ENCODE measurements around the gene PLCH1. TPM values are rescaled to one million over a fixed set of nuclear protein-coding genes. Genes with fewer than 3 reads are reported as not detected.

Gene PLCH1
- total and polyA plus RNA-seq, 3 donors from 2014 or later: 23.2 to 32.1 (median 29.3) TPM

DNA sequence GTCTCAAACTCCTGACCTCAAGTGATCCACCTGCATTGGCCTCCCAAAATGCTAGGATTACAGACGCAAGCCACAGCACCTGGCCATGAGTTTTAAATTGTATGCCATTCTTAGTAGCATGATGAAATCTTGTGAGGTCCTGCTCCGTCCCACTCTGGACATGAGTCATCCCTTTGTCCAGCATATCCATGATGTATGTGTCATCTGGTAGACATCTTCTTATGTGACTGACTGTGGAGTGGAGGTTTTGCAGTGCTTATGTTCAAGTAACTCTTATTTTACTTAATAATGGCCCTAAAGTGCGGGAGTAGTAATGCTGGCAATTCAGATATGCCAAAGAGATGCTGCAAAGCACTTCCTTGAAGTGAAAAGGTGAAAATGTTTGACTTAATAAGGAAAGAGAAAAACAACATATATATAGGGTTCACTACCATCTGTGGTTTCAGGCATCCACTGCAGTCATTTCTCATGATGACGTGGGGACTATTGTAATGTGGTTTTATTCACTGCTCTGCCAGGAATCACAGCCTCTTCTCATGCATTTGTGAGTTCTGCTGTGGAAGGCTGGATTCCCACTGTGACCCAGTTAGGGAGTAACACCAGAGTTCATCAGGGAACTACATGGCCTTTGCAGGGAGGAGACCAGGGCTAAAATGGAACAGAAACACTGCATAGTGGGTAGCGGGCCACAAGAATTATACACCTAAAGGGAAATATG lies 246.8 kb downstream of the PLCH1 start:
- Histone ChIP-seq H3K27ac (peak overlapping the region in 1 of 2 donors; percentile 65), H3K9me3 (no peaks in the 10 kb centered on the region), H3K4me3 (no peak overlapping the region), H3K36me3 (ENCODE audit: low read depth, missing control alignments) (no peaks in the 10 kb centered on the region), H3K27me3 (no peaks in the 10 kb centered on the region), H3K4me1 (no peaks in the 10 kb centered on the region)
- WGBS, 2 donors: 85 to 86% methylated on average over 5 of the region's 5 CpGs
- DNase-seq: no peak
- intact Hi-C loops (cut with DNase I; ENCODE audit: low total_unique reads): no loop called here
- TF ChIP-seq POLR2A (IDR thresholded peaks at IDR 0.05): no peak
- TF ChIP-seq, protein P1, sequence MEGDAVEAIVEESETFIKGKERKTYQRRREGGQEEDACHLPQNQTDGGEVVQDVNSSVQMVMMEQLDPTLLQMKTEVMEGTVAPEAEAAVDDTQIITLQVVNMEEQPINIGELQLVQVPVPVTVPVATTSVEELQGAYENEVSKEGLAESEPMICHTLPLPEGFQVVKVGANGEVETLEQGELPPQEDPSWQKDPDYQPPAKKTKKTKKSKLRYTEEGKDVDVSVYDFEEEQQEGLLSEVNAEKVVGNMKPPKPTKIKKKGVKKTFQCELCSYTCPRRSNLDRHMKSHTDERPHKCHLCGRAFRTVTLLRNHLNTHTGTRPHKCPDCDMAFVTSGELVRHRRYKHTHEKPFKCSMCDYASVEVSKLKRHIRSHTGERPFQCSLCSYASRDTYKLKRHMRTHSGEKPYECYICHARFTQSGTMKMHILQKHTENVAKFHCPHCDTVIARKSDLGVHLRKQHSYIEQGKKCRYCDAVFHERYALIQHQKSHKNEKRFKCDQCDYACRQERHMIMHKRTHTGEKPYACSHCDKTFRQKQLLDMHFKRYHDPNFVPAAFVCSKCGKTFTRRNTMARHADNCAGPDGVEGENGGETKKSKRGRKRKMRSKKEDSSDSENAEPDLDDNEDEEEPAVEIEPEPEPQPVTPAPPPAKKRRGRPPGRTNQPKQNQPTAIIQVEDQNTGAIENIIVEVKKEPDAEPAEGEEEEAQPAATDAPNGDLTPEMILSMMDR (IDR thresholded peaks at IDR 0.05): no peak

DNA sequence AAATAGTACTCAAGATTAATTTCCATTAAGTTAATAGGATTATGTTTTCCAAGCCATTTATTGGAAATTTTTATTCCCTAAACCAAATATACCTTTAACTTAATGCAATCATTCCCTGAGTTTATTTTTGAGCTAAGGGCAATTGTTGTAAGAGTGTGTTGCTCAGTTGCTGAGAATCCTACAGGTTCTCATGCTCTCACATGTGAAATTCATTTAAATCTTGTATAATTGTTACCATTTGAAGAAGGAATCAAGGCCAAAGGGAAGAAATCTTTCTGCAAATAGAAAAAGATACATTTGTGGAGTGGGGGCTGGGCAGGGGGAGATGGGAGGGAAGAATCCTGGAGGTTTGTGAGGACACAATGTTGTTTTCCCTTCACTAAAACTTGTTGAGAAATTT lies 248.7 kb downstream of the PLCH1 start:
- Histone ChIP-seq H3K9me3 (no peaks in the 10 kb centered on the region), H3K36me3 (ENCODE audit: low read depth, missing control alignments) (no peaks in the 10 kb centered on the region), H3K27me3 (no peaks in the 10 kb centered on the region), H3K4me3 (no peak overlapping the region), H3K4me1 (no peaks in the 10 kb centered on the region), H3K27ac (peak overlapping the region; percentile 54 to 65)
- TF ChIP-seq POLR2A (IDR thresholded peaks at IDR 0.05): no peak
- TF ChIP-seq, protein P1 (IDR thresholded peaks at IDR 0.05): no peak
- DNase-seq: peak; percentile 60
- intact Hi-C loops (cut with DNase I; ENCODE audit: low total_unique reads): no loop called here

DNA sequence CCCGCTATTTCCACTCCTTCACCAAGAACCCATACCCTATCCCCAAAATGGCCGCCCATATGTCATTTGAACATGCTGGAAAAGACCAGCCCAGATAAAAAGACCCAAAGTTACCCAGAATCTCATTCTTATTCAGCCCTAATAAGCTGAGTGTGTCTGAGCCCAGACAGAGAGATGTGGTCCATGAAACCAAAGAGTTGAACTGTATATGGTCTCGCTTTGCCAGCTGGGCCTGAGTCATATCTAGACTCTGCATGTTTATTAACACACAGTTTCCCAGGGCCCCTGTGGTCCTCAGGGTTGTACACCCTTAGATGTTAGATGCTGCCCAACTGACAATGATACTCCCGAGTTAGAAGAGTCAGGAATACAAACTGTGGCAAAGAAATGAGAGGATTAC lies 249.5 kb downstream of the PLCH1 start:
- no peak for TF ChIP-seq POLR2A (IDR thresholded peaks at IDR 0.05)
- TF ChIP-seq, protein P1 (IDR thresholded peaks at IDR 0.05): no peak
- H3K27me3 ChIP-seq: no peaks in the 10 kb centered on the region
- WGBS, 2 donors: 89 to 93% methylated on average over 4 of the region's 4 CpGs
- no peaks in the 10 kb centered on the region for H3K4me1 ChIP-seq
- peak overlapping the region; percentile 21 to 54 for H3K27ac ChIP-seq
- no peak for DNase-seq
- intact Hi-C loops (cut with DNase I; ENCODE audit: low total_unique reads): no loop called here
- H3K4me3 ChIP-seq: no peak overlapping the region
- H3K9me3 ChIP-seq: no peaks in the 10 kb centered on the region
- no peaks in the 10 kb centered on the region for H3K36me3 ChIP-seq (ENCODE audit: low read depth, missing control alignments)

DNA sequence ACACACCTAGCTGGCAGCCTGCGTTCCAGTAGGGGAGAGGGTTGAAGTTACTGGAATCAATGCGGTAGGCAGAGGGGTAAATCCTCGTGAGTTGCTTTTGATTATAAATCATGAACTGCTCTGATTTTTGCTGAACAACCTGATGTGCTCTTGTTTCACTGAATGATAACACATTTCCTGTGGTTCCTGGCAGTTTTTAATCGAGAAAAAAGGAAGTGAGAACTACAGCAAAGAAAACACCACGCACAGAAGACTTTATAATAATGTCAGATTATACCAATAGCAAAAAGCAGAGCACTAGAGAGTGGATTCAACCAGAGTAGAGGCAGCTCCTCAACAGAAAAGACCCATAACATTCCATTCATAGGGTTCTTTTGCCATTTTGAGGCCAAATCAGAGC lies 250.5 kb downstream of the PLCH1 start:
- no peak for DNase-seq
- Histone ChIP-seq H3K27me3 (no peaks in the 10 kb centered on the region), H3K27ac (no peak overlapping the region), H3K9me3 (no peaks in the 10 kb centered on the region), H3K4me1 (no peaks in the 10 kb centered on the region), H3K36me3 (ENCODE audit: low read depth, missing control alignments) (no peaks in the 10 kb centered on the region), H3K4me3 (no peak overlapping the region)
- WGBS, 2 donors: 74 to 77% methylated on average over 5 of the region's 5 CpGs
- TF ChIP-seq, protein P1 (IDR thresholded peaks at IDR 0.05): no peak
- no peak for TF ChIP-seq POLR2A (IDR thresholded peaks at IDR 0.05)
- intact Hi-C loops (cut with DNase I; ENCODE audit: low total_unique reads): no loop called here

DNA sequence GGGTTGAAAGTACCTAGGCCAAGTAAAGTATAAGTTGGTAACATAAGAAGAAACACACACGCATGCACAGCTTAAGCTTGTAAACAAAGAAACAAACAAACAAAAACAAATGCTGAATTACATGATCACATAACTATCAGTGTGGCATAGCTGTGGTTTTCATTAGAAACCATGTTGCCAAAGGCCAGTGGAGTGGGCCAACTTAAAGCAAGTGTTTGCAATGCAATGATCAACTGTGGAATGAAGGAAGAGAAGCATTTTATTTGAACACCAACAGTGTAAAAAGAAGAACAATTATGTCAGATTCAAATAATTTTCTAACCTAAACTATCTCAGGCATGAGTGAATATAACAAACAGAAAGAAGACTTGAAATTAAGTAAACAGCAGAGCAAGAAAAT lies 252.0 kb downstream of the PLCH1 start:
- 73 to 91% methylated on average over 1 of the region's 1 CpG for WGBS, 2 donors
- no peak for DNase-seq
- no peaks in the 10 kb centered on the region for H3K36me3 ChIP-seq (ENCODE audit: low read depth, missing control alignments)
- no peak overlapping the region for H3K27ac ChIP-seq
- no peak overlapping the region for H3K4me3 ChIP-seq
- no peaks in the 10 kb centered on the region for H3K9me3 ChIP-seq
- H3K4me1 ChIP-seq: no peaks in the 10 kb centered on the region
- no peaks in the 10 kb centered on the region for H3K27me3 ChIP-seq
- no peak for TF ChIP-seq POLR2A (IDR thresholded peaks at IDR 0.05)
- TF ChIP-seq, protein P1 (IDR thresholded peaks at IDR 0.05): no peak
- intact Hi-C loops (cut with DNase I; ENCODE audit: low total_unique reads): no loop called here
